ELR (cell line): ENCODE results near the gene OR8B4.
"Not testable (repeated sequence)": the region's sequence is repeated elsewhere in the genome, so short reads cannot be mapped to it uniquely, and the experiment has no call there.

Experiments
- DNase-seq: peaks from one replicate; pipeline ENCODE4 v3.0.0-alpha.2; 2015; ENCODE audit warnings: low read depth

Gene OR8B4

DNA sequence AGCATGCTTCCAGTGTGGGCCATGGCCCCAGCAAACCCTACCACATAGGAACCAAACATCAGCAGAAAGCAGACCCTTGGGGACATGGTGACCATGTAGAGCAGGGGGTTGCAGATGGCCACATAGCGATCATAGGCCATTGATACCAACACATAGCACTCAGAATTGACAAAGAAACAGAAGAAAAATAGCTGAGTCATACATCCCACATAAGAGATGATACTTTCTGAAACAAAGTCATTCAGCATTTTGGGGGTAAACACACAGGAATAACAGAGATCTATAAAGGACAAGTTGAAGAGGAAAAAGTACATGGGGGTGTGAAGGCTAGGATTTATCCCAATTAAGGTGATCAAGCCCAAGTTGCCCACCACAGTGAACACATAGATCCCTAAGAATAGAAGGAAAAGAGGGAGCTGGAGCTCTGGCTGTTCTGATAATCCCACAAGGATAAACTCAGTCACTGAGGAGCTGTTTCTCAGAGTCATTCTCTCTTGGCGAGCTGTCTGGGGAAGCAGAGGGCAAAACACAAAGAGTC is at the start of gene OR8B4:
Gene OR8B4 (minus strand): TSS at position 488 of the 538 bp plus-strand sequence. CDS start 0 bp downstream, at position 488.
- no peak for DNase-seq

DNA sequence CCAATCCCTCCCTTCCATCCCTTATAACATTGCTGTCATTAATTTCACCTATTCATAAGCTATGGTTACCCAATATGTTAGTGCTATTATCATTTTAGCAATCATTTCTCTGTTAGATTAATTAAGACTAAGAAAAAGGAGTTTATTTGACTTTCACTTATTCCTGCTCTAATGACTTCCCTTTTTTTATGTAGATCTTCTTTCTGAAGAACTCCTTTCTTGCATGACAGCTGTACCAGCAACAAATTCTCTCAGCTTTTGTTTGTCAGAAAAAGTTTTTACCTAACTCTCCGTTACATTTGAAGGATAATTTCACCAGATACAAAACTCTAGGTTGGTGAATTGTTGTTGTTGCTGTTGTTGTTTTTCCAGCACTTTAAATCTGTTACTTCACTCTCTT is 49.4 kb upstream of the OR8B4 start:
- no peak for DNase-seq

DNA sequence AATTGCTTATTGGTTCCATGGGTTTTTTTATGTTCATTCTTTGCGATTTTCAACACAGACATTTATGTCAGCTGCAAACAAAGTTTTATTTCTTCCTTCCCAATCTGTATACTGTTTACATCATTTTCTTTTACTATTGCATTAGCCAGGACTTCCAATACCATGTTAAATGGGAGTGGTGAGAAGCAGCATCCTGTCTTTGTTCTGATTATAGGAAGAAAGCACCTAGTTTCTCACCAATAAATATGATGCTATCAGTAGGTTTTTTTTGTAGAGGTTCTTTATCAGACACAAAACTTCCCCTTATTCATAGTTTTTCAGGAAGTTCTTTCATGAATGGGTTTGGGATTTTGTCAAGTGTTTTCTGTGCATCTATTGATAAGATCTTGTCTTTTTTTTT is 48.8 kb upstream of the OR8B4 start:
- no peak for DNase-seq

DNA sequence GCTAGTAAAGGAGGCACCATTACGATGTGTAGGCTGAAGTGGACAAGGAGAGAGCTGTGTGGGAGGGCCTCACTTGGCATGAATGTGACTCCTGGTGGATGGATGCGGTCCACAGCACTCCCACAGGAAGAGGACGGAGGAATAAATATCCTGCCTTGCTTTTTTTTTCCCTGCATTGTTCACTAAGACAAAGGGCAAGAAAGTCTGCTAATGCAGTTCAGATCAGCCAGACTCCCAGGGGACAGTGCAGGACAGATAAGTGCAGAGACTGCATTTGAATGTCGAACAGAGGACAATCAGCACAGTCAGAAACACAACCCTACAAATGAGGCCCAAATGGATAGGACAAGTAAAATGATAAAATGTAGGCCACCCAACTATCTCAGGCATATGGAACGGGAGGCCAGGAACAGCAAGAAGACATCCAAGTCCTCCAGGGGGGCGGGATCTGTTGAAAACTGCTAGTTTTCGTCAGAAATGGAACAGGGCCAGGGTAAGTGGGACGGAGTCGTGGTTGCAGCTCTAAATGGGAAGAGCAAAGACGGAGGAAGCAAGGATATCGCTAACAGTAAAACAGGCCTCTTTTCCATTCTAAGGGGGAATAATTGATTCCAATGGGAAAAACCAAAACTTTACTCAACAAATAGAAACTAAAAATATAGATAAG is 46.0 kb upstream of the OR8B4 start:
- no peak for DNase-seq

GRCh38 chr11:124467381-124467927 is 42.8 kb upstream of the OR8B4 start:
- no peak for DNase-seq

DNA sequence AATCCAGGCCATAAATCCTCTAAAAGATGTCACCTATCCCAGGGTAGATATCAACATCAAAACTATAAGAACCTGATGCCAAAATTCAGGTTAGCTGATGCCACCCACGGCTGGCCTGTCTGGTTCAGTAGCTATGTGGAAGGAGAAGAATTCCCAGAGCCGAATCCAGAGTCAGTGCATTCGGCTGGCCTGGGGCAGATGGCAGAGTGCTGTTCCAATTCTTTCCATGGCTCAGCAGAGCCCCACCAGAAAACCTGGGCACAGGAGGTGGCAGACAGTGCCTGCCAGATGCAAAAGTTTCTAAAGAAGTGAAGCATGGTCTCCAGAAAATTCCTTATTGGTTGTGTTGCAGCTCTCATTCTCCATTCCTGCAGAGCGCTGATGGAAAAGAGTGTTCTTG is 40.7 kb upstream of the OR8B4 start:
- DNase-seq: no peak

DNA sequence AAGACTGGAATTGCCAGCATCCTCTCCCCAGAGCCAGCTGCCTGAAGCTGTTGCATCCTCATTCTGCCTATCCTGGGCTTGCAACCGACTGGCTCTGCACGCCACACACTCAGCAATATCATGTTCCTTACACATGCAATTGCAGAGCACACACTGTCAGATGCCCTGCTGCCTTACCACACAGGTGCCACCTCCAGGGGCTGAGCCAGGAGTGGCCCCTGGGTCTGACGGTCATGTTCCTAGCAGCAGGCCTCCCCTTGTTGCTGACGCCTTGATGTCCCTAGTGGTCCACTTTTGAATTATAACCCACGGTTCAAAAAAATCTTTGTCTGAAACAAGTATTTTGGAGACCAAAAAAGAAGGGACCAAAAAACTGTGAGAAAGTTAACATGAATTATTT is 39.3 kb upstream of the OR8B4 start:
- no peak for DNase-seq

DNA sequence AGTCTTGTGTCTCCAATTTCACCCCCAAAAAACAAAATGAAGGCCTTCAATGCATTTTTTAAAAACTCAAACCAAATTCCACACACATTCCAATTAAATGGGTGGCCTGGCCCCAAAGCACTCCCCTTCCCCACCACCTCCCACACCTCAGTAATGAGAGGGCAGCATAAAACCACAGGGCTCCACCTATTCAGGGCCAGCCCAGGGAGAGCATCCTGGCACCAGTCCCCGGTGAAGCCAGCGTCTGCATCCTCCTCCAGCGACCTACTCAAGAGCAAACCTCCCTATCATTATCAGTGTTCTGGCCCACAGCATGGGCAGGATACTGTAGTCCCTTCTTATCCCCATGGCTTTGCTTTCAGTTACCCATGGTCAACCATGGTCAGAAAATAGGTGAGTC is 38.7 kb upstream of the OR8B4 start:
- DNase-seq: no peak

DNA sequence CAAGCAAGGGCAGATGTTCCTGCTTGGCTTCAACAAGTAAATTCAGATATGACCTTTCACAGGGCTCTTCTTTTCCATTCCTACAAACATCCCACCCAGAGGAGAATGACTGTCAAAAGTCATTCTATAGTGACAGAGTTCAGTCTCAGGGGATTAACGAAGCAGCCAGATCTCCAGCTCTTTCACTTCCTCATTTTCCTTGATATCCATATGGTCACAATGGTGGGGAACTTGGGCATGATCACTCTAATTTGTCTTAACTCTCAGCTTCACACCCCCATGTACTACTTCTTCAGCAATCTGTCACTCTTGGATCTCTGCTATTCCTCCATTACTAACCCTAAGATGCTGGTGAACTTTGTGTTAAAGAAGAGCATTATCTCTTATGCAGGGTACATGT is 35.8 kb upstream of the OR8B4 start:
- no peak for DNase-seq

DNA sequence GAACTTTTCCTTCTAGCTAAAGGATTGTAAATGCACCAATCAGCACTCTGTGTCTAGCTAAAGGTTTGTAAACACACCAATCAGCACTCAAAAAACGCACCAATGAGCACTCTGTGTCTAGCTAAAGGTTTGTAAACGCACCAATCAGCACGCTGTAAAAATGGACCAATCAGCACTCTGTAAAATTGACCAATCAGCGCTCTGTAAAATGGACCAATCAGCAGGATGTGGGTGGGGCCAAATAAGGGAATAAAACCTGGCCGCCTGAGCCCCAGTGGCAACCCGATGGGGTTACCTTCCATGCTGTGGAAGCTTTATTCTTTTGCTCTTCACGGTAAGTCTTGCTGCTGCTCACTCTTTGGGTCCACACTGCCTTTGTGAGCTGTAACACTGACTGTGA is 34.7 kb upstream of the OR8B4 start:
- DNase-seq: not testable (repeated sequence)

- DNase-seq: no peak
These were observed 29.9 kb upstream of the OR8B4 start for GRCh38 chr11:124454552-124454951.

GRCh38 chr11:124446916-124447315 is 22.2 kb upstream of the OR8B4 start:
- DNase-seq: peak; percentile 6

DNA sequence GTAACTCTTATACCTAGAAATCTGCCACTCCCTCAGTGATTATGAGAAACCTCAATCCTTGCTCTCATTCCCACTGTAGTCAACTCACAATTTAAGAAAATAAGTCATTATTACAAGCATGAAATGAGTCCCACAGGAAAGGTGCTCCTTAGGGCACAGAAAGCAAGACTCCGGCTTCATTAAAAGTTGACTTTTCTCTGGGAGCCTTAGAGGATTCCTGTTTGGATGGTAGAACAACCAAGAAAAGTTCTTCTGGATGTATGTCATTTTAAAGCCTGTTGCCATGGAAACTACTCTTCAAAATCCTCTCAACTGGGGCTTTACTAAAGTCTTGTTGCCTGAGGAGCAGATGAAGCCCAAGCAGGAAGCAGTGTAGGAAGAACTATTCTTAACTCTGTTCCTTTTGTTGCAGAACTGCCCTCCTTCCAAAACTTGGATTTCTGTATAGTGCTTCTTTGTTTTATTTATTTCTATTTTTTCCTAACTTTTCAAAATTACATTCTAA is 21.0 kb upstream of the OR8B4 start, which contains the start of gene OR8B8:
Gene OR8B8 (minus strand): TSS at position 51 of the 505 bp plus-strand sequence. CDS start 4,611 bp downstream, outside the sequence.
- DNase-seq: no peak

DNA sequence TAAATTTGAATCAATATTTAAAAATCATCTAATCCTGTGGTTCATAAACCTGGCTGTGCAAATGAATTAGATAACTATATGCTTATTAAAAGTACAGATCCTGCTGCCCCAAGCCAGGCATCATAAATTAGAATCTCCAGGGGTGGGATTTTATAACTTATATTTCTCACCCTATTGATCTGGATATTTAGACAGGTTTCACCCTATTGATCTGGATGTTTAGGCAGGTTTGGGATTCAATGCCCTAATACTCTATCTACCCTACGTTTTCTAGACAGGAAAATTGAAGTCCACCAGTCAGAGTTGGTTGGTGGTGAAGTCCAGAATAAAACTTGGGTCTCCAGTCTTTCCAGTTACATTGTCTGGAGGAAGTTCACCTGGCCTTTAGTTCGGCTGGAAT is 18.2 kb upstream of the OR8B4 start:
- no peak for DNase-seq

DNA sequence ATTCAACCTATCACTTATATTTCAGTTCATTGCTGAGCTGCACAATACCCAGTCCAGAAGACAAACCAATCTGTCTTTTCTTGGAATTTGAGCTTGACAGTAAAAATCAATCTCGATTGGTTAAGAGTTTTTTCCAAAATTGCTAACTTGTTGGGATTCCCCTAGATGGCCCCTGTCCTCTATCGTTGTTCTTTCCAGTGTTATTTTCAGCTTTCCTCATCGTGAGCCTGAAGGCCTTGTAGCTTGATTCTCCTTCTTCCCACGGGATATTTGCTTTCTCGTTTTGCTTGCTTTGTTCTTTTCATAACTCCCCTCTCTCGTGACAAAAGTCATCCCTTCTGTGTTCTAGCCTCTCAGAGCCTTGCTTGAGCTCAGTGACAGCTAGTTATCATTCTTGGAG is 17.8 kb upstream of the OR8B4 start:
- DNase-seq: no peak

- no peak for DNase-seq
These were observed 16.8 kb upstream of the OR8B4 start for GRCh38 chr11:124441519-124441918.

DNA sequence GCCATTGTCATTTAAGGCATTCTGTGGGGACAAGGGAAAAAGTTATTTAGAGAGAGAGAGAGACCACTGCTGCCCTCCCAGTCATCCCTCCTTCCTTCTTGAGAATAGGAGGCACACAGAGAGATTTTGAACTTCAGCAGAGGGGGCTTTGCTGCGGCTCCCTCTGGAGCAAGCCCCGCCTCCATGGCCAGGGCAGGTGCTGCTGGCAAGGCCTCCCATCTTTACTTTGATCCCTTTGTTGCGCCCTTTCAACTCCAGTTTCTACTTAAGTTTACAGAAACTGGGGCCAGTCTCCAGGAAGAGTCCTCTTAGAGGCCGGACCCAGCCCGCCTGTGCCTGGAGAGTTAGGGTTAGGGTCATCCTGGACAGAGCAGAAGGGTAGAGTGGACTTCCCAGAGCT is 16.4 kb upstream of the OR8B4 start:
- no peak for DNase-seq

GRCh38 chr11:124440608-124441007 is 15.9 kb upstream of the OR8B4 start:
- no peak for DNase-seq

DNA sequence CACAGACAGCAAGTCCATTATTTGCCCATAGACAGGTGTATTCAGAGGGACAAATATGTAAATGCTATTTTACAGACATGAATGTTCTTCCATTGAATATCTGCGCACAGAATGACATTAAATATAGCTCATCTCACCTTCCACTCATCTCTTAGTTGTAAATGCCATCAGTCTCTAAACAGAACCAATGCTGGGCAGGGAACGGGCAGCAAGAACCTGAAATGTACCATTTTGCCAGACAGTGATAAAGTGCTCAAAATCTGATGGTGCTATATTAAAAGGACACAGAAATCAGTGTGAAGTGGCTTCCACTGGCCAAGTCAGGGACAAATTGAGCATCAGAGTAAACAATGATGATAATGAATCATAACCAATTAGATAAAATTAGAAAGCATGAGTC is 10.0 kb upstream of the OR8B4 start:
- DNase-seq: no peak

- no peak for DNase-seq
These were observed 4.9 kb upstream of the OR8B4 start for GRCh38 chr11:124429599-124429998.

DNA sequence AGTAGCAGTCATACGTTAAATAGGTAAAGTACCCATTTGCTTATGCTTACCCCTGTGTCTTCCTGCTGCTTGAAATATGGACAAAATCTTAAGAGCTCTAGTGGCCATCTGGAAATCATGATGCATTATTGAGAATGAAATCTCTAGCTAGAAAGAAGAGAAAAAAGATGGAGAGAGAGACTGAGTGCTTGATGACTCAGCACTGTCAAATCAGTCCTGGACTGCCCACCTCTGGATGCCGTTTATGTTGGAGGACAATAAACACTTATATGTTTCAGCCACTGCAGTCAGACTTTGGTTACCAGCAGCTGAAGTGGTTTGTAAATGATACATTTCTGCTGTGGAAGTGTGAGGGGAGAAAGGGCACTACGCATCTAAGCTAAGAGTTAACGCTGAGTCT is 3.6 kb downstream of the OR8B4 start:
- DNase-seq: no peak

- peak; percentile 71 for DNase-seq
These were observed 9.2 kb downstream of the OR8B4 start for GRCh38 chr11:124415356-124415923.

DNA sequence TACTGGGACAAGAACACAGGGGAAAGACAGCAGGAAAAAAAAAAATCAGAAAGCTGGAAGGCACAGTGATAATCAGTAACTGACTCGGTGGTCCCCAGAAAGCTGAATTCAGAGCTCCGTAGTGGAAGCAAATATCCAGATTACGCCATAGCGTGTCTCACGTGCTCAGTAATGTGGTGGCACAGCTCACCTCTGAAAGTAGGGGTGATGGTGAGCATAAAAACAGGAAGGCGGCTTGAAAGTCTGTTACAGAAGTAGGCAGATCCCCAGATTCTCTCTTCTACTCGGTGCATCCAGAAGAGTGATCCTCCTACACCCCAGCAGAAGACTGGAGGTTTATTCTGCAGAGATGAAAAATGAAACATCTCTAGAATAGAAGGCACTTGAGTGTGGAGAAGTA is 14.8 kb downstream of the OR8B4 start:
- DNase-seq: no peak
